HG03139 (cell line): ENCODE measurements around the gene PRPF6.

Experiments
- ATAC-seq: cut with Tn5 transposase; IDR thresholded peaks from one replicate; pipeline ENCODE4 v1.9.1; 2021; ENCODE audit not compliant: unreplicated experiment

The PRPF6 gene, protein sequence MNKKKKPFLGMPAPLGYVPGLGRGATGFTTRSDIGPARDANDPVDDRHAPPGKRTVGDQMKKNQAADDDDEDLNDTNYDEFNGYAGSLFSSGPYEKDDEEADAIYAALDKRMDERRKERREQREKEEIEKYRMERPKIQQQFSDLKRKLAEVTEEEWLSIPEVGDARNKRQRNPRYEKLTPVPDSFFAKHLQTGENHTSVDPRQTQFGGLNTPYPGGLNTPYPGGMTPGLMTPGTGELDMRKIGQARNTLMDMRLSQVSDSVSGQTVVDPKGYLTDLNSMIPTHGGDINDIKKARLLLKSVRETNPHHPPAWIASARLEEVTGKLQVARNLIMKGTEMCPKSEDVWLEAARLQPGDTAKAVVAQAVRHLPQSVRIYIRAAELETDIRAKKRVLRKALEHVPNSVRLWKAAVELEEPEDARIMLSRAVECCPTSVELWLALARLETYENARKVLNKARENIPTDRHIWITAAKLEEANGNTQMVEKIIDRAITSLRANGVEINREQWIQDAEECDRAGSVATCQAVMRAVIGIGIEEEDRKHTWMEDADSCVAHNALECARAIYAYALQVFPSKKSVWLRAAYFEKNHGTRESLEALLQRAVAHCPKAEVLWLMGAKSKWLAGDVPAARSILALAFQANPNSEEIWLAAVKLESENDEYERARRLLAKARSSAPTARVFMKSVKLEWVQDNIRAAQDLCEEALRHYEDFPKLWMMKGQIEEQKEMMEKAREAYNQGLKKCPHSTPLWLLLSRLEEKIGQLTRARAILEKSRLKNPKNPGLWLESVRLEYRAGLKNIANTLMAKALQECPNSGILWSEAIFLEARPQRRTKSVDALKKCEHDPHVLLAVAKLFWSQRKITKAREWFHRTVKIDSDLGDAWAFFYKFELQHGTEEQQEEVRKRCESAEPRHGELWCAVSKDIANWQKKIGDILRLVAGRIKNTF

DNA sequence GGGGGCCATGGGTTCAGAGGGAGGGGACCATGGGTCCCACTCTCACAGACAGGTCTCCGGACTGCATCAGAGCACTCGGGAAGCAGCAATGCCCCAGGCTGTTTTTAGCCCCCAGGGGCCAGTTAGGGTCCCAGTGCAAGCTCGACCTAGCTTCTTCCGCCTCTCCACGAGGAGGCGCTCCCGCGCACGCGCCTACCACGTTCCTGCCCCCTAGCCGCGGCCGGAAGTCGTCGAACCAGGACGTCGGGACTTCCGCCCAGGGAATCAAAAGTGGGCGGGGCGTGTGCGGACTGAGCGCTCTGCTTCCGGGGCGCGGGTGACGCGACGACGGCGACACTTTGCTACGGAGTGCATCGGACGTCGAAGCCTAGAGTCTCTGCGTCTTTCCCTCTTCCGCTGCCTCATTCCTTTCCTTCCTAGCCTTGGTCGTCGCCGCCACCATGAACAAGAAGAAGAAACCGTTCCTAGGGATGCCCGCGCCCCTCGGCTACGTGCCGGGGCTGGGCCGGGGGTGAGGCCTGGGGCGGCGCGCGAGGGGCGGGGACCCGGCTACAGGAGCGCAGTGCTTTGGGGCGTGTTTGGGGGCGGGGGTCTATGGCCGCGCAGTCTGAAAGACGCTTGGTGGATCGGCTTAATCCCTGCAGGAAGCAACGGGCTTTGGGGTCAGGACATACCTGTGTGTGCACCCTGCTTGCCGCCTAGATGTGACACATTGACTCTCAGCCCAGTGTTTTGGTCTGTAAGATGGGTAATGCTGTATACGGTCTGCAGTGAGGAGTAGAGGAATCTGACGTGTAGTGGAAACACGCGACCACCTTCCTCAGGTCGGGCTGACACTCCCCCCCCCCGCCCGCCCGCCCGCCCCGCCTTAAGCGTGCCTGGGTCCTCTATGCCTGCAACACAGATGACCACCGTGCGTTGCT is at the start of gene PRPF6:
PRPF6 (plus strand) TSS at position 327 of the 923 bp plus-strand sequence; CDS start at position 441, 114 bp downstream.
- peak; percentile 42 for ATAC-seq

- no peak for ATAC-seq
Measured at GRCh38 chr20:63931735-63932134, 49.2 kb upstream of the PRPF6 start.

- no peak for ATAC-seq
Measured at GRCh38 chr20:63932606-63933160, 48.2 kb upstream of the PRPF6 start.

GRCh38 chr20:63933646-63934045 is 47.3 kb upstream of the PRPF6 start:
- no peak for ATAC-seq

GRCh38 chr20:63934271-63935068 is 46.5 kb upstream of the PRPF6 start:
- no peak for ATAC-seq

DNA sequence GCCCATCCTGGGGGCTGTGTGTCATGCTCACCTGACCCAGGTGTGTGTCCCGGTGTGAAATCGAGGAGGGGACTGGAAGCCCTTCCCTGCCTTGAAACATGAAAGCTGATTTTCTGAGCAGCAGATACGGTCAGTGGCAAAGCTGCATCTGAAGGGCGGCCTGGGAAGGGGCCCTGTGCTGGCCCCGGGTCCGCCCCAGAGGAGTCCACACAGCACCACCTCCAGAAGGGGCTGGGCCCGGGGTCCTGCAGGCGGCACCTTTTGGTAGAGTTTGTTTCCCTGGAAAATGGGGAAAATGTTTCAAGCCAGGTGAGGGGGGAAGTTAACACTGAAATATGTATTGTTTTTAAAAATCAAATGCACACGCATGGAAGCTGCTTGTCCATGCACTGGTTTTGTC is 45.5 kb upstream of the PRPF6 start:
- ATAC-seq: no peak

- ATAC-seq: no peak
Measured at GRCh38 chr20:63937596-63937995, 43.3 kb upstream of the PRPF6 start.

GRCh38 chr20:63939061-63939935 is 41.6 kb upstream of the PRPF6 start:
- ATAC-seq: no peak

DNA sequence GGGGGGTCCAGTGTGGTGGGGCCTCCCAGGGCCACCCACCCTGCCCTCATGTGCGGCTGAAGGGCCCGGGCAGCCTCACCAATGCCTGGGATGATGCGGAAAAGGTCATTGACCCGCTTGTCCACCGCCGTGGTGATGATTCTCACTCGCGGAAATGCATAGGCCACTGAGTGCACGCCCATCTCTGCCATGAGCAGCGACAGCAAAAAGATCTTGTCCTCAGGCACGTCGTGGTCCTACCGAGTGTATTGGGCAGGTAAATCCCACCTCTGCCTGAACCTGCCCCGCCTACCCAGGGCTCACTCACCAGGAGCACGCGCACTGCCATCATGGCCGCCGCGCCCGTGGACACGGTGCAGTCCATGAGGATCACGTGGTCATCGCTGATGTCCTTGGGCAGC is 40.9 kb upstream of the PRPF6 start:
- no peak for ATAC-seq

- no peak for ATAC-seq
Measured at GRCh38 chr20:63940472-63941266, 40.3 kb upstream of the PRPF6 start.

GRCh38 chr20:63941282-63942081 is 39.5 kb upstream of the PRPF6 start:
- no peak for ATAC-seq

- ATAC-seq: no peak
Measured at GRCh38 chr20:63942250-63942951, 38.5 kb upstream of the PRPF6 start.

DNA sequence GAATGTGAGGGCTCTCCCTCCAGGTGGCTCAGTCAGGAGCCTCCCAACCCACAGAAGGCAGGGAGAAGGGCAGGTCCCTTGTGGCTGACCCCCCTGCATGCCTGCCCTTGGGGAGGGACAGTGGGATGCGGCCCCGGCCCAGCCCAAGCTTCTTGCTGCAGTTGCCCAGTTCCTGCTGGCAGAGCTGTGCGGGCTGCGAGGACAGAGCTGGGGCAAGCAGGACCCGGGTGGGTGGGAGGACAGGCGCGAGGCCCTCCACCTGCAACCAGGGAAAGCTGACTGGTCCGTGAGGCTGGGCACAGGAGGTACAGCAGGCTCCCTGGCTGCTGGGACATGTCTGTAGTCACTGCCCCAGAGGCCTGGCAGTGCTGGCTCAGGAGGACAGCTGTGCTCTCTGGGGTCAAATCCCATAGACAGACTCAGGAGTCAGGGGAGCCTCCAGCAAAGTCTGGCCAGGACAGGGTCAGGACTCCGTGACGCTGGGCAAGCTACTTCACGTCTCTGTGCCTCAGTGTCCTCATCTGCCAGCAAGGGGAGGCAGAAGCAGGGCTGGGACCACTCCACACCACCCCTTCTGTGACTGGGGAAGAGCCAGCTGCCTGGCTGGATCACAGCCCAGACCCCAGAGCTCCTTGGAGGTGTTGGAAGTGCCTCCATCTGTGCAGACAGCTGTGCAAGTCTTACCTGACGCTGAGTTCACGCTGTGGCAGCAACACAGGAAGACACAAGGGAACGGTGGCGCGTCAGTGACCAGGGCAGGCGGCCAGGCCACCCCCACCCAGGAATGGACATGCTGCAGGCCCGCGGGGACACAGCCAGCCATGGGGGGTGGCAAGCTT is 37.7 kb upstream of the PRPF6 start:
- ATAC-seq: no peak

DNA sequence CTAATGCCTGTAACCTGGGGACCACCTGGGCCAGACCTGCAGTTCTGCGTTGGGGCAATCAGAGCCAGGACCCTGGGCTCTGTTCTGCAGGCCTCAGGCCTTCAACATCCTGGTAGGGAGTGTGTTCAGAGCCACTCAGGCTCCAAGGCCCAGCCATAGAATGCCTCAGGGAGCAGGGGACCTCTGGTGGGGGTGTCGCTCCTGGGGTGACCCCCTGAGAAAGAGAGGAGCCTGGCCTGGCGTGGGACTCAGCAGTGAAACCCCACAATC is 37.2 kb upstream of the PRPF6 start:
- no peak for ATAC-seq

- ATAC-seq: no peak
Measured at GRCh38 chr20:63944078-63944941, 36.6 kb upstream of the PRPF6 start.
